HG02678 (cell line): ENCODE data around the gene ZNF277.
"Not testable (repeated sequence)": the region's sequence is repeated elsewhere in the genome, so short reads cannot be mapped to it uniquely, and the experiment has no call there.

ENCODE experiments used
- ATAC-seq: cut with Tn5 transposase; IDR thresholded peaks from one replicate; pipeline ENCODE4 v1.9.1; 2021; ENCODE audit warnings: mild to moderate bottlenecking, moderate library complexity; ENCODE audit not compliant: unreplicated experiment

Gene ZNF277

GRCh38 chr7:112286250-112287086 lies 80.0 kb downstream of the ZNF277 start:
- peak; percentile 84 for ATAC-seq

- no peak for ATAC-seq
Observed at GRCh38 chr7:112288301-112288700, 81.8 kb downstream of the ZNF277 start.

- ATAC-seq = no peak
Observed at GRCh38 chr7:112290065-112290464, 83.6 kb downstream of the ZNF277 start.

DNA sequence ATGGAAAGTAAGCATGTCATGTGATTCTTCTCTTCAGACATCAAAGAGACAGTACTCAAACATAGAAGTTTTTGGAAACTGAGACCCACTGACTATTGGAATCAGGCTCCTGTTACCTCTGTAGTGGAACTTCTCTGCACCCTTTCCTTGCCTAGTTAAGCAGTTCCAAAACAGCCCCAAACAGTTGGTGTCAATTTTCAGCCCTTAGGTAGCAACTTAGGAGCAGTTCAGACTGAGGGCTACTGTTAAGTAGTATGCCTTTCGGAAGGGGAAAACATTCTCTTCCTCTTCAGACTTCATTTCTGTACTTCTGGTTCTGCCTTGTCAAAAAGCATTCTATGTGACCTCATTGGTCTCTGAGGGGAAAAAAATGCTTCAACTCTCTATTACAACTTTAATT lies 85.7 kb downstream of the ZNF277 start:
- ATAC-seq = no peak

DNA sequence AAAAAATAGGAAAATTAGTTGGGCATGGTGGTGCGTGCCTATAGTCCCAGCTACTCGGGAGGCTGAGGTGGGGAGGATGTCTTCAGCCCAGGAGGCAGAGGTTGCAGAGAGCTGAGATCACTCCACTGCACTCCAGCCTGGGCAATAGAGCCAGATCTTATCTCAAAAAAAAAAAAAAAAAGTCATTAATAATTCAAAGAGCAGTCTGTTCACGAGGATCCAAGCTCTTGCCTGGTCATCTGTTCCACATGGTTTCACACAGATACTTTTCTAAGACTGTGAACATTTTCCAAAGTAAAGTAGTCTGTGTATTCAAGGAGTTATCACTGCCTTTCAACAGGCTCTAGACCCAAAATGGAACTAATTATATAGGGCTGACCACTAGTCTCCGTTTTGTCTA lies 86.9 kb downstream of the ZNF277 start:
- ATAC-seq = no peak

- ATAC-seq = no peak
Observed at GRCh38 chr7:112296432-112296831, 89.9 kb downstream of the ZNF277 start.

GRCh38 chr7:112297681-112298080 lies 91.2 kb downstream of the ZNF277 start:
- ATAC-seq = no peak

GRCh38 chr7:112298543-112299100 lies 92.1 kb downstream of the ZNF277 start:
- ATAC-seq = no peak

DNA sequence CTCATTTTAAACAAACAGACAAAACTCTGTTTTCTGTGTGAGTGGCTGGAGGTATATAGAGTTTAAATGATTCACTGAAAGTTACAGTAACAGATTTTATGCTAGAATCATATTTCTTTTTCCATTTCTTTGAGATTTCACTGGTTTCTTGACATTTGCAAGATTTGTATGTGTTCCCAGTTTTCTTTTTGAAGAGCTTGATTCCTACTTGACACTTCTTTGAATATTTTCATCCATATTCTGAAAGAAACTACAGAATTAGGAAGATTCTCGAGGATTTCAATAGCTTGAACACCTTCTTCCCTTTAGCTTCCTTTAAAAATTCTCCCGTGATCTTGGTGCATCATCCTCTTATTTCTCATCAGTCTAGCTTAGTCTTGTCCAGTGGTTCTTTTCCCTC lies 93.6 kb downstream of the ZNF277 start:
- ATAC-seq = no peak

GRCh38 chr7:112300831-112301407 lies 94.4 kb downstream of the ZNF277 start:
- ATAC-seq = no peak

DNA sequence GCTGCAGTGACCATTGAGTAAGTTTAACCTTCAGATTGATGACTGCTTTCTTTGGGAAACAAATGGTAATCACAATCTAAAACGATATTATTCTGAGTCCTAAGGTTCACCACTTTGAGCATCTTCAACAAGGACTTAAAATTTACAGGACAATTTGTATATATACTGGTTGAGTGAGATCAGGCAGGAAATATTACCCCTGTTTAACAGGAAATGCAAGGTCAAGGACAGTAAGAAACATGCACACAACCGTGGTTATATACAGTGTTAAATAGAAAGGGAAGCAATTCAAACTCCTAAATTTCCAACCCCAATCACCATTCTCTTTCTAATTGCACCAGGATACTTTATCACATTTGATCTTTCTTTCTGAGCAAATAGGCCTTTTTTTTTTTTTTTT lies 96.1 kb downstream of the ZNF277 start:
- ATAC-seq = no peak

GRCh38 chr7:112306903-112307302 lies 100.4 kb downstream of the ZNF277 start:
- ATAC-seq = no peak

DNA sequence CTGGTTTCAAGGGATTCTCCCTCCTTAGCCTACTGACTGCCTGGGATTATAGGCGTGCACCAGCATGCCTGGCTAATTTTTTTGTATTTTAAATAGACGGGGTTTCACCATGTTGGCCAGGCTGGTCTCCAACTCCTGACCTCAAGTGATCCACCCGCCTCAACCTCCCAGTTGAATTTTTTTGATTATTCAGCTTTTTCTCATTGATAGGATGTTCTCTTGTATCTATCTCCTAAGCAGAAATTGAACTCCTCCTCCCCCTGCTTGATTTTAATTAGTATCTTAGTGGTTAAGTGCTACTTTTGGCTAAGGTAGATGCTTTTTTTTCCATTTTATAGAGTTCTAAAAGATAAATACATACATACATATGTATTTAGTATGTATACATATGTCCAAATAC lies 101.0 kb downstream of the ZNF277 start:
- ATAC-seq = no peak

DNA sequence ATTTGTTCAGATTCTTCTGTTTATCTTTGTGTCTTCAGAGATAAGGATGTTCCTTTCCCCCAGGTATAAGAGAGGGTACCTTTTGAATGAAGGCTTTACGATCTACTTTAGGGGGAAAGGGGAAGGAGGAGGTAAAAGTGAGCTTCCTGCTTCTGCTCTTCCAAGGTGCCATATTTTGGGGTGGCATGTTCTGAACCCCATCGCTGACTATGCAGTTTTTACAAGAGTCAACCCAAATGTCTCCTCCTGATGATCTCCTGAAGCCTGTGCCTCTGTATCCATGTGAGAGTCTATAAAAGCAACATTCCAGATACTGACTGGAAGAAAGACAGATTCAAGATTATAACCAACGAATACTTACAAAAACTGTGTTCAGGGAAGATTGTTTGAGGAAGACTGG lies 102.5 kb downstream of the ZNF277 start:
- ATAC-seq = no peak

- ATAC-seq = not testable (repeated sequence)
Observed at GRCh38 chr7:112316803-112317202, 110.3 kb downstream of the ZNF277 start.

GRCh38 chr7:112322070-112322469 lies 115.6 kb downstream of the ZNF277 start:
- no peak for ATAC-seq

GRCh38 chr7:112327566-112327965 lies 121.1 kb downstream of the ZNF277 start:
- no peak for ATAC-seq

- ATAC-seq = no peak
Observed at GRCh38 chr7:112331492-112331891, 125.0 kb downstream of the ZNF277 start.

DNA sequence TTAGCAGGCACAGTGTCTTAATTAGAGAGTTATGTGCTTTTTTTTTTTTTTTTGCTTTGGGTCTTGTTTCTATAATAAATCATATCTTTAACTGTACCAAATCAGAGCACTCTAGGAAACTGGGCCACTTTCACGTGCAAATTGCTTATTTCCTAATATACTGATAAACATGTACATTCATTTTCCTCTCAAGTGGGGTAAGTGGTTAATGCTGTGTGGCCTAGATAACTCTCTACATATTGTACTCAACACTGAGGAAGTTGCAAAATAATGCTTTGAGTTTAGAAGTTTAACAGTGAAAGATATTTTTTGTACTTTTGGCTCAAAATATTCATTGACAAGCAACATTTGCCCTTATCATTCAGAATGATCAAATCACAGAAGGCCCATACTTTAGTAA lies 127.9 kb downstream of the ZNF277 start:
- ATAC-seq = no peak

- ATAC-seq = no peak
Observed at GRCh38 chr7:112336261-112336660, 129.8 kb downstream of the ZNF277 start.

- ATAC-seq = no peak
Observed at GRCh38 chr7:112336936-112337576, 130.6 kb downstream of the ZNF277 start.

DNA sequence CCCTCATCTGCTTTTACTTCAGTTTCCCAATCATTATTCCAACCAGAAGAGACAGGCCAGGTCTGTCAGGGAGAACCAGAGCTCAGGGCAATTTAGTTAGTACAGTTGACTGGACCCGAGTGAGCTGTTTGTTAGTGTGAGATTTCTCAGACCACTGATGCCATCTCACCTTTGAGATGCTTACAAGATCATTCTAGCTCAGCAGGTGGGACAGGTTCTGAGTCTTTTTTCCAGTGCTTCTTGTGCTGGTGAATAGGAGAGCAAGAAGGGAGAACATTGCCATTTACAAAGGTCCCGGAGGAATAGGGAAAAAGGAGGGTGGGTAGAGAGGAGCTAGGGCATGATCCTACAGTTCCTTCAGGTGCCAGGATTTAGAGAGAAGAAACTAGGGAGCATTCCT lies 131.4 kb downstream of the ZNF277 start:
- ATAC-seq = no peak
